Measurements from ENCODE around the gene BICC1.

The BICC1 gene

DNA sequence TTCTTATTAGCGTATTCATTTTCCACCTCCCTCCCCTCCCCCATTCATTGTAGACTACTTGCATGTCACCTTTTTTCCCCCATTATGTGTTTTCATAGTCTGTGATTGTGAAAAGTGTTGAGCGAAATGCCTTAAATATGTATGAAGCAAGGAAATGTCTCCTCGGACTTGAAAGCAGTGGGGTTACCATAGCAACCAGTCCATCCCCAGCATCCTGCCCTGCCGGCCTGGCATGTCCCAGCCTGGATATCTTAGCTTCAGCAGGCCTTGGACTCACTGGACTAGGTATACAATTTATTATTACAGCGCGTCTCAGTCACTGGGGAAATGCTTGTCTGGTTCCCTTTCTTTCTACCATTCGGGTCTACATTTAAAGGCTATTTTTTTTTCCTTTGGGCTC lies 283.6 kb downstream of the BICC1 start:
- no peak for DNase-seq

- no peak for DNase-seq
Measured at GRCh38 chr10:58796824-58797223, 284.2 kb downstream of the BICC1 start.

- DNase-seq, result no peak
Measured at GRCh38 chr10:58797356-58797755, 284.7 kb downstream of the BICC1 start.

DNA sequence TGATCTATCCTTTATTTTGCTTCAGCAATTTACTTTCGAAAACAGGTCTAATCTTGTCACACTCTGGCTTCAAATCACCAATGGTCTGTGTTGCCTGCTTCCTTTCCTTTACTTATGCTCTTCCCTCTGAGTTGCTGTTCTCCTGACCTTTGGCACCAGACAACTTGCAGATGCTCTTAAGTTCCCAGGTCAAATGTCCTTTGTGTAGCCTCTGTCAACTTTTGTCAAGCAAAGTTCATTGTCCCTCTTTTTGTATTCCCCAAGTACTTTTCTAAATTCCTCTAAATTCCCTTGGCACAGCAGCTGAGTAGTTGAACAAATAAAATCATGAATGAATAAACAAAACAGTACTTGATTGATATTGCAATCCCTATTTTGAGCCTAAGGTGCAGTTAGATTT lies 289.4 kb downstream of the BICC1 start:
- DNase-seq, result no peak

- DNase-seq, result no peak
Measured at GRCh38 chr10:58806323-58806722, 293.7 kb downstream of the BICC1 start.

- DNase-seq, result no peak
Measured at GRCh38 chr10:58806970-58807628, 294.4 kb downstream of the BICC1 start.

- DNase-seq, result no peak
Measured at GRCh38 chr10:58807629-58808022, 295.0 kb downstream of the BICC1 start.

DNA sequence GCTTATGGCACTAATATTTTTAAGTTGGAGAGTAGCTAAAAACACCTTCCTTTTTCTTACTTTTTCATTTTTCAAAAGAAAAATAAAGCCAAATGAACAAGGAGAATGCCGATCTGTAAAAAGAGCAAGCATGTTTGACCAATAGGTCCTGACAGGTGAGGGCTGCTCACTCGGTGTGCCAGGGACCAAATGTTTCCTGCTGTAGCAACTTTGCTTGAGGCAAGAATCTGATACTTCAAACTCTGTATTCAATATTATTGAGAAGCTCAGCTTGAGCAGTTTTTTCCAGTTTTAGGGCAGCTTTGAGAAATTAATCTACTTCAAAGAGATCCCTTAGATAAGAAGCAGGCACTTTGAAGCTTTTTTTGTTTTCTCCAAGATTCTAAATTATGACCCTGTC lies 298.1 kb downstream of the BICC1 start:
- DNase-seq, result no peak

- no peak for DNase-seq
Measured at GRCh38 chr10:58813573-58813972, 300.9 kb downstream of the BICC1 start.

GRCh38 chr10:58817201-58817846 lies 304.7 kb downstream of the BICC1 start:
- no peak for DNase-seq

DNA sequence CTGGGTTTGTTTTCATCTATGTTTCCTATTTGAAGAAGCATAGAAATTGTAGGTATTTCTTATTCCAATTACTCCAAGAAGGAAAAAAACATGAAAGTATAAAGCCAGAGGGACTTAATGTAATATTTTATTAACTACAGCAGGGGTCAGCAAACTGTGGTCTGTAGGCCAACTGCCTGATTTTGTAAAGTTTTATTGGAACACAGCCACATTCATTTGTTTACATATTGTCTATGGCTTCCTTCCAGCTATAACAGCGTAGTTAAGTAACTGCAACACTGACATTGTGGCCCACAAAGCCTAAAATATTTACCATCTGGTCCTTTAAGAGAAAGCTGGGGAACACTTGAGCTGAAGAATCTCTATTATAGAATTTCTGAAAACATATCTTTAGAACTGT lies 306.2 kb downstream of the BICC1 start:
- no peak for DNase-seq

DNA sequence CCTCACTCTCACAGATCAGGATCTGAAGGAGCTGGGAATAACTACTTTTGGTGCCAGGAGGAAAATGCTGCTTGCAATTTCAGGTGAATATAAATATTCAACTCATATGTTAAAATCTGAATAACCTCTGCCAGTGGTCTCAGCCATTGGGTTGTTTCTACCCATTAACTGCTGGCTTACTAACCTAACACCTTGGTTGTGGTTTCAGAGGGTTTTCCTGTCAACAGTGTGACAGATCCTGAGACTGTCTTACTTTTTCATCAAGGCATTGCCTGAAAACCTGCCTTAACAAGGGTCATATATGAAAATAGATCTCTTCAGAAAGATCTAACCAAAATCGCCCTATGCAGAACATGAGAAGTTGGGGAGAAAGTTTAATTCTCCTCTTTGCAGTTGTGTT lies 307.7 kb downstream of the BICC1 start:
- no peak for DNase-seq

DNA sequence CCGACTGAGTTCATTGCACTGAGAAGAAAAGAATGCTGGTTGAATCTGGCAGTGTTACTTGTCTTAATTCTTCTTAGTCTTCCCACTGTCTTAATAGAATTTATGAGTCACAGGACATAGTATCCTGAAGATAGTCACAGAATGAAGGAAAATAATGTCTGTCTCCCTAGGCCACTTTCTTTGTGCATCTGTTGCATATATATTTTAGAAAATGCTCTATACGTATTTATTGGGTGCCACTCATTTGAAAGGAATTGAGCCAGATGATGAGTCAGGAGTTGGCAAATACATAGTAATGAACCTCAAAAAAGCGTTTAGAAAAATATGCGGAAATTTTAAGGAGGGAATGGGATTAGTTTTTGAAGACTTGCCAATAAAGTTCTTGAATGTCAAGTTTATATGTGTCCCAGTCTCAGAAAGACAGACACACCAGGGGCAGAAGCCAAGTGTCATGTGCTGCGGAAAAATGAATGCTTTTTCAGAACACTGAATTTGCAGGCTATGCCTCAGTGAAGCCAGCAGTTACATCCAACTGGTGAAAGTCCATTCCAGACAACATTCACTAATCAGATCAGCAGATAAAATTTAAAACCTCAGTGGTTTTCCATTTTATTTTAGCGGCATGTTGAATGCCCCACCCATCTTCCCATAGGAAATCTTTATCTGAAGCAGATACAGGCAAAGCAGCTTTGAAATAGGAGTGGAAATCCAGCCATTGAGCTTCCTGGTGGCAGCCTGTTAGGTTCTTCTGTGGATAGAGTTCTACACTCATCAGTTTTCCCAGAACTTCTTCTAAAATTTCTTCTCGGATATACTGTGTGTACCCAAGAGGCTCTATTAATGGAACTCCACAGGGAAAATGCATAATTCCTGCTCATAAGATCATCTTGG lies 308.4 kb downstream of the BICC1 start:
- DNase-seq, result no peak

DNA sequence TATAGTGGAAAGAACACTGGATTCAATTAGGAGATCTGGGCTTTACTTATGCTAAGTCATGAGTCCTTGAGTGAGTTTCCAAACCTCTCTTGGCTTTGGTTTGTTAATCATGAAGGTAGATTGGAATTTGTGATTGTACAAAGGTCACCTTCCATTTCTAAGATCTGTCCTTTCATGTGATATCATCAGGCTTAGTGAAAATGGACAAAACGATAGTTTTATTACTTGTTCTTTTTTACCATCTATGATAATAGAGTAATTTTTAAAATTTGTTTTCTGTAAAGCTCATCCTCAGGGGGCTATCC lies 309.0 kb downstream of the BICC1 start:
- DNase-seq, result no peak

DNA sequence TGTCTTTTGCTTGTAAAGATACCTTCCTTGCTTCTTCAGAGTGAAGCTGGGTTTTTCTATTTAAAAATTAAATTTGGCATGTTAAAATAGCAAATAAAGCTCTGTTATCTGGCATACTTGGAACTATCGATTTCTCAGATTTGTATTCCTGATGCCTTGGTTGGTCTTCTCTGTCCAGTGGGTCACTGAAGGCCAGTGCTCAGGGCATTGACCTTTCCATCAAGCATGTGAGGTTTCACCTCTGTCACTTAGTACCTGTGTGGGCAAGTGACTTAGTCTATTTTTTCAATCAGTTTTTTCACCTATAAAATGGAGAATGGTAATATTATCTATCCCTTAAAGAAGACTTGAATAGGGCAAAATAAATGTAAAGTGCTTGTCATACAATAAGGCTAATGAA lies 311.3 kb downstream of the BICC1 start:
- DNase-seq, result no peak

- DNase-seq, result no peak
Measured at GRCh38 chr10:58824396-58824795, 311.7 kb downstream of the BICC1 start.

DNA sequence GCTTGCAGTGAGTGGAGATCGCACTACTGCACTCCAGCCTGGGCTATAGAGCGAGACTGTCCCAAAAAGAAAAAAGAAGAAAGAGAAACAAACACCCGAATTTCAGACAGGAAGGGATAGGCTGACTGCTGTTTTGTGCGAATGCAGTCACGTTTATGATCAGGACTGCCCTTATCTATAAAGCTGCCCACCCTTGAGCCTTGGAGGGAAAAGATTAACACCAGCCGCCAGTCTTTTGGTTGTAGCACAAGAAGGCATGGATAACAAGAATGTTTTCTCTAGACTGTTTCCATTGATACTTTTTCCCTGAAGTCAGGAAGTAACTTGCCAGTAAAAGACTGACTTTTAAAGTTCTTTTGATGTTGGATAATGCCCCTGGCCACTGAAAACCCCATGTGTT lies 314.0 kb downstream of the BICC1 start:
- DNase-seq, result no peak

- no peak for DNase-seq
Measured at GRCh38 chr10:58827381-58827780, 314.7 kb downstream of the BICC1 start.

GRCh38 chr10:58829839-58830238 lies 317.2 kb downstream of the BICC1 start:
- no peak for DNase-seq

DNA sequence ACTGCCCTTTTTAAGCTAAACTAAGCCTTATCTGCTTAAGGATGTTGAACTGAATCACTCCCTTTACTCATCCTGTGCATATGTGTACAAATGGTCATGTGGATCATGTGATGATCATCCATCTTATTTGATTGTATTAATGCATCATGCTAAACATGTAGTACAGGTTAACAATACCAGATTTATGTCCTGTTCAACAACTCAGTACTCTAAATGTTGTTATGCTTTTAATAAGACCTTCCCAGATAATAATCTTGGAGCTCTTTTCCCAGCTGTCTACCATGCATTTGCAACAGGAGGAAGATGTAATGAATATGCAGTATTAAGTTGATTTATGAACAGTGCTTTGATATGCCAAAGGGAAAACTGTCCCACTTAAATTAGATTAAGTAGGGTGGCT lies 318.0 kb downstream of the BICC1 start:
- DNase-seq, result no peak

DNA sequence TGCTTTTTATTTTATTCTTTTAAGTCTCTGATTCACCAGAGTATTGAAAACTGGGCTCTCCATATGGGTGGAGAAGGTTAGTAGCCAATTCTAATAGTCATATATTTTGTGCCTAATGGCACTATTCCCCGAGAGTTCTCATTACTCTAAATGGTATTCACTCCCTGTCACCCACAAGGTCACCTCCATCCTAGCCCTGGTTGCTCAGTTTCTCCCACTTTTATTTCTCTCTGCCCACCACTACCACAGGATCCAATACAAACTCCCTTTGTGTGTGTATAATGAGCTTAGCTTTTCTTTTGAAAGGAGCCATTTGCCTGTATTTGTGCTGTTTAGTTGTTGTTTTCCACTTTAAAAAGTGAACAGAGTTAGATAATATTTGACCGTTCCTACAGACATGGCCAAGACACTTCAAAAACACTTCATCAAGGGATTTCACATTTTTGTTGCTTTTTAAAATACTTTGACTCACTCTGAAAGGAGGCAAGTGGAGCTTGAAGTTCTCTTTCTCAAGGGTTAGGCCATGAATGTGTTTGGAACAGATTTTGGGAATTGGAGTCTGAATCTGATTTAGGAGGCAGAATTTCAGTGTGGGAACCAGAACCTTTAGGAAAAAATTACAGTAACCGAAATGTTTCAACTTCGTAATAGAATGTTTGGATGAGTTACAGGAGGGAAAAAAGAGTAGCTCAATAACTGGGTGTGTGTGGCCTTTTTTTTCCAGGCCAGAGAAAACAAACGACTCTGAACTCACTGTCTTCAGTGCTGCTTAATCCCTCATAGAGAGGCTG lies 321.3 kb downstream of the BICC1 start:
- no peak for DNase-seq

GRCh38 chr10:58836176-58836700 lies 323.6 kb downstream of the BICC1 start:
- no peak for DNase-seq

DNA sequence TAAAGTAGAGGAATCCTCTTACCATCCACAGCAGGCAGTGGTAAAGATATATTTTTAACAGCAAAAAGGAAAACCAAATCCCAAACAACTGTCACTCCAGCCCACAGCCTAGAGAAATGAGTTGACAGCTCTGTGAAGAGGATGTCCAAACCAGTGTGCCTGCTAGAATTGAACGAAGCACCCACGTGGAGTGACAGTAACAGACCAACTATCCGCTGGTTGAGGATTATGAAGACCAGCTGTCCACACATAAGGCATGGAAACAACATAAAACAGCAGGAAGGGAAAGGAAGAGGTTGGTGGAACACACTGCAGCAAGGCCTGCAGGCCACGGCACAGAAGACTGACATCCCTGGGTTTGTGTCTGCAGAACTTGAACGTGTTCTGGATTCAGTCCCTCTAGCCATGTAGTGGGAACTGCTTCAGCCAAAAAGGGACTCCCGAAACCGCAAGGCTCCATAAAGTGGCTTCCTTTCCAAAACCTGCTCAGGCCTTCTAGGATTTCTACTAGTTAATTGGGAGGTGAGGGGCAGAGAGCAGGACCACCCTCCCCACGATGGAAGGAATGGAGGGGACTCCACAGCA lies 324.4 kb downstream of the BICC1 start:
- no peak for DNase-seq

Measured in activated T-cell treated with anti-CD3 and anti-CD28 coated beads, Interleukin-2, amount 50 U/mL, for 1 hour (primary cell).